MM.1S (cell line): ENCODE measurements around the gene GPR173.

Experiments used
- CTCF ChIP-seq: fragments of 300-600 bp; sonication (generic); IDR thresholded peaks from 2 replicates; pipeline ENCODE4 v1.5.1; 2016; ENCODE audit warnings: antibody characterized with exemption, low read length, mixed read lengths
- EZH2 ChIP-seq: fragments of 300-600 bp; sonication (generic); optimal IDR thresholded peaks from 2 replicates; pipeline ENCODE3; 2017; ENCODE audit warnings: low read depth, mild to moderate bottlenecking, antibody characterized with exemption, low read length, mixed read lengths

- TF ChIP-seq CTCF (no peak), EZH2 (no peak)
These were observed 47.2 kb downstream of the GPR173 start for GRCh38 chrX:53095796-53096195.
